K562 (cell line): ENCODE measurements around the gene EHBP1L1. TPM values are rescaled to one million over a fixed set of nuclear protein-coding genes. Genes with fewer than 3 reads are reported as not detected.

Experiments used
- ATAC-seq: fragments of 200-7000 bp; cut with Tn5 transposase; 3 replicates; pipeline ENCODE4 v1.9.1; 2020; ENCODE audit warnings: moderate library complexity
- BruUV-seq: library from RNA; stranded (reverse); fragments of 400-500 nt; replicated peaks from 2 replicates; lab custom pipeline; 2021; lab: Mats Ljungman, UMichigan
- CTCF ChIA-PET: fragments of 300-600 bp; formaldehyde crosslinking; extraction: SDS; loops from one replicate; lab custom pipeline; 2021; ENCODE audit warnings: low intra/inter-chr PET ratio; lab: Yijun Ruan, JAX
- POLR2A ChIA-PET: fragments of 300-600, 350-650 bp; sonication (Branson Sonifier 250); formaldehyde crosslinking; extraction: SDS; loops from one replicate; lab custom pipeline; 2021; ENCODE audit warnings: antibody characterized with exemption, inconsistent platforms; lab: Yijun Ruan, JAX
- DNase-seq, 4 experiments: peaks; one replicate each; pipeline versions ENCODE4 v3.0.0 to v3.0.0-alpha.2; 2011 to 2018; ENCODE audit warnings: low spot score in 3 of 4, mixed read lengths in 3 of 4; ENCODE audit errors: extremely low read depth in 1 of 4
- FAIRE-seq: peaks from 2 replicates; lab custom pipeline; 2011; peaks lifted over from hg19 to GRCh38; lab: Jason Lieb, UNC
- H2AFZ ChIP-seq: 2 replicates; pipeline ENCODE4 v1.6.0; 2011; ENCODE audit warnings: low read depth, low read length, control low read depth, inconsistent platforms
- H3K27ac ChIP-seq: fragments of 200-600 bp; 3 replicates; pipeline ENCODE4 v1.8.0; 2011; ENCODE audit warnings: low read depth, mild to moderate bottlenecking, control low read depth, inconsistent platforms, low read length, moderate library complexity, mixed read lengths; ENCODE audit errors: extremely low read depth
- H3K27me3 ChIP-seq, 2 experiments: fragments of 300-600 bp in 1 of 2; 2 replicates in 1 of 2; 3 replicates in 1 of 2; pipeline versions ENCODE4 v1.6.0 to v1.8.0; 2011; ENCODE audit warnings: inconsistent platforms in 2 of 2, low read length in 2 of 2, mild to moderate bottlenecking in 1 of 2, mixed read lengths in 1 of 2, moderate library complexity in 1 of 2; ENCODE audit not compliant: control insufficient read depth in 2 of 2, insufficient read depth in 2 of 2
- H3K36me3 ChIP-seq: fragments of 300-600 bp; 3 replicates; pipeline ENCODE4 v1.8.0; 2011; ENCODE audit warnings: mild to moderate bottlenecking, low read length, inconsistent platforms; ENCODE audit not compliant: control insufficient read depth, insufficient read depth
- H3K4me1 ChIP-seq, 2 experiments: fragments of 200-600 bp in 1 of 2; replicated peaks in 1 of 2; 2 replicates in 1 of 2; 3 replicates in 1 of 2; pipeline versions ENCODE4 v1.5.1 to v1.8.0; 2011; ENCODE audit warnings: inconsistent platforms in 2 of 2, low read length in 2 of 2, mild to moderate bottlenecking in 1 of 2, mixed read lengths in 1 of 2, moderate library complexity in 1 of 2; ENCODE audit not compliant: control insufficient read depth in 2 of 2, insufficient read depth in 2 of 2
- H3K4me2 ChIP-seq: 2 replicates; pipeline ENCODE4 v1.6.1; 2011; ENCODE audit warnings: low read length, control low read depth, inconsistent platforms, mixed read lengths; ENCODE audit not compliant: insufficient read depth
- H3K4me3 ChIP-seq: fragments of 200-600 bp; sonication (generic), shearing (Covaris generic); 2 replicates; pipeline ENCODE4 v1.5.1; 2016; ENCODE audit warnings: control low read depth, inconsistent platforms
- H3K79me2 ChIP-seq: fragments of 200-600 bp; 3 replicates; pipeline ENCODE4 v1.8.0; 2011; ENCODE audit warnings: low read length, inconsistent platforms; ENCODE audit not compliant: control insufficient read depth, insufficient read depth
- H3K9ac ChIP-seq, 2 experiments: 2 replicates each; pipeline versions ENCODE4 v1.6.0 to v1.6.1; 2011; ENCODE audit warnings: low read depth in 2 of 2, low read length in 2 of 2, control low read depth in 1 of 2, inconsistent platforms in 1 of 2, mild to moderate bottlenecking in 1 of 2, mixed read lengths in 1 of 2; ENCODE audit not compliant: insufficient read depth in 1 of 2
- H3K9me1 ChIP-seq: one replicate; pipeline ENCODE4 v1.6.0; 2011; ENCODE audit warnings: inconsistent platforms, mild to moderate bottlenecking, low read length, moderate library complexity; ENCODE audit not compliant: control insufficient read depth, insufficient read depth
- H3K9me3 ChIP-seq: replicated peaks from 2 replicates; pipeline ENCODE4 v1.5.1; 2011; ENCODE audit warnings: low read depth, low read length, inconsistent platforms; ENCODE audit not compliant: control insufficient read depth, insufficient read depth
- H4K20me1 ChIP-seq: replicated peaks from 2 replicates; pipeline ENCODE4 v1.6.1; 2011; ENCODE audit warnings: low read length, inconsistent platforms, mixed read lengths; ENCODE audit not compliant: control insufficient read depth, insufficient read depth
- ELF4 ChIP-seq: fragments of 450-650 bp; formaldehyde crosslinking; IDR thresholded peaks from 2 replicates; pipeline ENCODE4 v1.4.0; 2022; ENCODE audit warnings: missing genetic modification characterization
- PTRF ChIP-seq: fragments of 450-650 bp; IDR thresholded peaks from 2 replicates; pipeline ENCODE4 v1.6.1; 2016; ENCODE audit warnings: mild to moderate bottlenecking, missing genetic modification characterization, missing compliant biosample characterization
- RBFOX2 ChIP-seq: fragments of 200-400 bp; formaldehyde crosslinking; IDR thresholded peaks from 2 replicates; pipeline ENCODE4 v1.6.1; 2017; ENCODE audit warnings: low read depth, mild to moderate bottlenecking, low read length, moderate library complexity
- SPI1 ChIP-seq: IDR thresholded peaks from 2 replicates; pipeline ENCODE4 v1.6.1; 2011; ENCODE audit warnings: low read depth, low read length, control low read depth, borderline replicate concordance
- WGBS: fragments of 100-300 bp; shearing (Covaris generic); methylation state at CpG from one replicate; pipeline ENCODE4 v1.1.6; 2016; ENCODE audit warnings: low coverage, mixed read lengths; ENCODE audit not compliant: insufficient coverage; ENCODE audit errors: missing lambda C conversion rate; 5-methylcytosine and 5-hydroxymethylcytosine counted together
- in situ Hi-C: fragments of 300-500 bp; cut with MboI; formaldehyde crosslinking; loops from 4 replicates; pipeline ENCODE4 v1.15.0; 2018; ENCODE audit warnings: inconsistent platforms, mixed read lengths
- intact Hi-C: fragments of 100-400 bp; cut with micrococcal nuclease; formaldehyde crosslinking; loops from 2 replicates; pipeline ENCODE4 v1.14.2; 2022
- polyA plus RNA-seq, 8 experiments: library from polyadenylated mRNA; depleted of rRNA in 4 of 8; stranded (reverse) in 5 of 8; unstranded in 3 of 8; fragments of >200 nt; fragmentation: Nextera tagmentation in 2 of 8; fragmentation: Illumina TruSeq in 1 of 8; extraction: Ambion mirVana in 2 of 8; extraction: Trizol in 1 of 8; gene quantifications; 2 replicates each; pipeline versions ENCODE4 v1.2.1 to v1.2.3, GENCODE V29; 2011 to 2014; ENCODE audit warnings: inconsistent platforms in 1 of 8, missing spikeins in 1 of 8
- total RNA-seq, 7 experiments: library from RNA; depleted of rRNA in 6 of 7; stranded (reverse); fragments of >200 nt in 6 of 7; fragmentation: Illumina TruSeq in 2 of 7; extraction: Trizol in 2 of 7; gene quantifications; 2 replicates each; pipeline versions ENCODE4 v1.2.1 to v1.2.3, GENCODE V29; 2011 to 2021; ENCODE audit warnings: low replicate concordance in 1 of 7

Gene EHBP1L1
- total and polyA plus RNA-seq, 9 of the 15 experiments (the other 6 are each of a cell fraction or from before 2014, with no cell fraction given) = 0.03 to 87.1 (median 26.3) TPM

DNA sequence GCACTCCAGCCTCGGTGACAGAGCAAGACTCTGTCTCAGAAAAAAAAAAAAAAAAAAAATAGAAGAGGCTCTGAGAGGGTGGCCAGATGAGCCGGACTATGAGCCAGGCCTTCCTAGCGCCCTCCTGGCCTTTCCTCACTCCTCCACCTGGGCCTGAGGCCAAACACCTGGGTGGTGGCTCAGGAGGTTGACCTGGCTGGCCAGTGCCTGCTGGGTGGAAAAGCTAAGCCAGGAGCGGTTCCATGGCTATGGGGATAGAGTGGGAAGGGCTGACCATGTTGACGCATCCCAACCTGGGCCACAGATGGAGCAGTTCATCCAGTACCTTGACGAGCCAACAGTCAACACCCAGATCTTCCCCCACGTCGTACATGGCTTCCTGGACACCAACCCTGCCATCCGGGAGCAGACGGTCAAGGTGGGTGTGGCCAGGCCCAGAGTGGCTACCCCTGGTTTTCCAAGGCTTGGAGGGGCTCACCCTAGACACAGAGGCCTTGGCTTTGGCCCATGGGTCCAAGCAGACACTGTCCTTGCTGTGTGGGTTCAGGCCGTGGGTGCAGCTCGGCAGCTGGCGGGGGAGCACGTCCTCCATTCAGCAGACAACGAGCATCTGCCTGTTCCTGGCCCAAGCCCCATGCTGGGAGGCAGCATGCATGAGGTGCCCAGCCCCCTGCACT lies 43.3 kb upstream of the EHBP1L1 start:
- Histone ChIP-seq H3K79me2 (no peaks in the 10 kb centered on the region), H4K20me1 (0 out of 2 replicates have a peak, but pooled peaks cover 7% of the 10 kb centered on the region), H2AFZ (no peak overlapping the region), H3K27ac (no peak overlapping the region), H3K4me1 (peaks cover 0 to 16% of the 10 kb centered on the region in 2 experiments; a peak in 2 of 5 replicates), H3K9me1 (no peaks in the 10 kb centered on the region), H3K36me3 (peaks cover 88% of the 10 kb centered on the region; the same call in 2 of the 3 replicates), H3K9me3 (no peaks in the 10 kb centered on the region), H3K9ac (peak overlapping the region in 1 of 2 experiments; percentile 67; a peak in 2 of 4 replicates), H3K4me2 (no peak overlapping the region), H3K4me3 (no peak overlapping the region), H3K27me3 (no peaks in the 10 kb centered on the region)
- intact Hi-C loops (no loop called here), in situ Hi-C loops (no loop called here)
- TF ChIP-seq SPI1 = no peak
- no peak for TF ChIP-seq PTRF (tag)
- TF ChIP-seq RBFOX2 = peak; percentile 54; the same call in 1 of the 2 replicates
- TF ChIP-seq ELF4 (CRISPR knock-in tag) = no peak
- WGBS = 90% methylated on average over 14 of the region's 15 CpGs
- CTCF ChIA-PET = no interaction called here
- ATAC-seq (no peak), FAIRE-seq (no peak), DNase-seq (peak in 1 of 4 experiments; percentile 8)
- BruUV-seq = no TSS peak
- POLR2A ChIA-PET = interaction anchor here (0.6 to 1.3 kb wide), 3 partner anchors 12 to 113 kb away, joined by 3 to 7 read pairs (median 3); no protein-coding TSS in a partner anchor
